Lung (tissue), 12 donors: Measurements from ENCODE around the gene TMEM108. TPM values are rescaled to one million over a fixed set of nuclear protein-coding genes. Genes with fewer than 3 reads are reported as not detected.

Experiments used
- ATAC-seq: fragments of 200-7000 bp; cut with Tn5 transposase; one replicate; pipeline ENCODE4 v1.9.1; 2020; ENCODE audit warnings: moderate number of reproducible peaks; ENCODE audit not compliant: insufficient read depth, low FRiP score
- DNase-seq, 3 donors: peaks; one replicate each; pipeline ENCODE4 v3.0.0-alpha.2; 2013 to 2017
- H3K27ac ChIP-seq, 2 donors: one replicate each; pipeline ENCODE4 v1.5.1; 2013; ENCODE audit warnings: mild to moderate bottlenecking in 2 of 2, moderate library complexity in 2 of 2, control low read depth in 1 of 2, inconsistent platforms in 1 of 2, low read depth in 1 of 2, low read length in 1 of 2
- H3K27me3 ChIP-seq, 3 donors: one replicate each; pipeline ENCODE4 v1.5.1; 2013; ENCODE audit warnings: low read length in 2 of 3; ENCODE audit not compliant: control insufficient read depth in 3 of 3, insufficient read depth in 3 of 3
- H3K36me3 ChIP-seq, 4 donors: one replicate each; pipeline ENCODE4 v1.5.1; 2013; ENCODE audit warnings: low read length in 4 of 4, mild to moderate bottlenecking in 1 of 4, moderate library complexity in 1 of 4; ENCODE audit not compliant: control insufficient read depth in 4 of 4, insufficient read depth in 4 of 4
- H3K4me1 ChIP-seq, 5 donors: one replicate each; pipeline ENCODE4 v1.5.1; 2013; ENCODE audit warnings: low read length in 5 of 5, mild to moderate bottlenecking in 2 of 5, moderate library complexity in 1 of 5; ENCODE audit not compliant: control insufficient read depth in 5 of 5, insufficient read depth in 5 of 5
- H3K4me3 ChIP-seq: one replicate; pipeline ENCODE4 v1.5.1; 2013; ENCODE audit warnings: mild to moderate bottlenecking, control low read depth, moderate library complexity
- H3K9ac ChIP-seq, 2 donors: one replicate each; pipeline ENCODE4 v1.5.1; 2013; ENCODE audit warnings: low read length in 2 of 2, control low read depth in 1 of 2; ENCODE audit not compliant: insufficient read depth in 1 of 2
- H3K9me3 ChIP-seq, 4 donors: one replicate each; pipeline ENCODE4 v1.5.1; 2013; ENCODE audit warnings: low read length in 3 of 4, mild to moderate bottlenecking in 1 of 4, moderate library complexity in 1 of 4; ENCODE audit not compliant: control insufficient read depth in 4 of 4, insufficient read depth in 3 of 4
- WGBS, 2 donors: extraction: QIAGEN DNeasy Blood & Tissue Kit; methylation state at CpG; one replicate each; pipeline ENCODE4 v1.1.7; 2013; 5-methylcytosine and 5-hydroxymethylcytosine counted together
- polyA plus RNA-seq, 2 donors: library from polyadenylated mRNA; stranded (reverse); fragments of 200-250 nt; gene quantifications; one replicate each; pipeline ENCODE4 v1.2.1, GENCODE V29; 2013
- total RNA-seq, 2 donors: library from RNA; depleted of rRNA in 1 of 2; stranded (reverse); fragments of >200 nt in 1 of 2; gene quantifications; one replicate each; pipeline ENCODE4 v1.2.1, GENCODE V29; 2014 to 2021
- TF ChIP-seq, protein P1 (sequence below): IDR thresholded peaks from 2 replicates; pipeline ENCODE4 v1.5.1; 2012; ENCODE audit warnings: mild to moderate bottlenecking; ENCODE audit errors: control extremely low read depth, extremely low read depth
- donor health status: control.
- donor health status: control.
- donor health status: Bipolar disorder and iron deficiency.
- donor health status: healthy.
- donor health status: DM: yes; HTN: yes; CAD: no.

The TMEM108 gene
- total and polyA plus RNA-seq, 4 donors: 3.0 to 16.9 (median 7.6) TPM

DNA sequence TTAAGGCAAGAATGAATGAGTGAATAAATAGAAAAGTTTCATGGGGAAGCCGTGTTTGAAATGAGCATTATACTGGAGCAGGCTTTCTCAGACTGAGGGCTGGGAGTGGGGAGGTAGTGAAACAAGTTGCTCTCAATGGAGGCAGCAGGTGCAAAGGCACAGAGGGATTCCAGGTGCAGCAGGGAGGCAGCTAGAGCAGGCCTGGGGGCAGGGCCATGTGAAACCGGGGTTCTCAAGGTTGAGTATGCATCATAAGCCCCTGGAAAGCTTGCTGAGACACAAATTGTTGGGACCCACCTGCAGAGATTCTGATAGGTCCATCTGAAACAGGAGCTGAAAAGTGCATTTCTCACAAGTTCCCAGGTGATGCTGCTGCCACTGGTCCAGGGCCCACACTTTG, 406.9 kb downstream of the TMEM108 start:
- H3K36me3 ChIP-seq: no peaks in the 10 kb centered on the region
- H3K9ac ChIP-seq: no peak overlapping the region
- H3K4me3 ChIP-seq: no peak overlapping the region
- peak overlapping the region in 1 of 2 donors; percentile 10 for H3K27ac ChIP-seq
- no peaks in the 10 kb centered on the region for H3K9me3 ChIP-seq
- TF ChIP-seq, protein P1, sequence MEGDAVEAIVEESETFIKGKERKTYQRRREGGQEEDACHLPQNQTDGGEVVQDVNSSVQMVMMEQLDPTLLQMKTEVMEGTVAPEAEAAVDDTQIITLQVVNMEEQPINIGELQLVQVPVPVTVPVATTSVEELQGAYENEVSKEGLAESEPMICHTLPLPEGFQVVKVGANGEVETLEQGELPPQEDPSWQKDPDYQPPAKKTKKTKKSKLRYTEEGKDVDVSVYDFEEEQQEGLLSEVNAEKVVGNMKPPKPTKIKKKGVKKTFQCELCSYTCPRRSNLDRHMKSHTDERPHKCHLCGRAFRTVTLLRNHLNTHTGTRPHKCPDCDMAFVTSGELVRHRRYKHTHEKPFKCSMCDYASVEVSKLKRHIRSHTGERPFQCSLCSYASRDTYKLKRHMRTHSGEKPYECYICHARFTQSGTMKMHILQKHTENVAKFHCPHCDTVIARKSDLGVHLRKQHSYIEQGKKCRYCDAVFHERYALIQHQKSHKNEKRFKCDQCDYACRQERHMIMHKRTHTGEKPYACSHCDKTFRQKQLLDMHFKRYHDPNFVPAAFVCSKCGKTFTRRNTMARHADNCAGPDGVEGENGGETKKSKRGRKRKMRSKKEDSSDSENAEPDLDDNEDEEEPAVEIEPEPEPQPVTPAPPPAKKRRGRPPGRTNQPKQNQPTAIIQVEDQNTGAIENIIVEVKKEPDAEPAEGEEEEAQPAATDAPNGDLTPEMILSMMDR: no peak
- peaks cover 0 to 6% (median 4%) of the 10 kb centered on the region in 5 donors for H3K4me1 ChIP-seq
- 94 to 96% methylated on average over 2 of the region's 2 CpGs for WGBS, 2 donors
- ATAC-seq (no peak), DNase-seq (no peak)
- no peaks in the 10 kb centered on the region for H3K27me3 ChIP-seq
